Hypothalamus (tissue), 51 donors: Measurements from ENCODE around the gene KCNF1.

ENCODE experiments used
- DNase-seq, 51 donors: peaks; one replicate each; lab custom pipeline; 2025; lab: John Stamatoyannopoulos, UW

KCNF1 gene

GRCh38 chr2:10935953-10936942 lies 24.5 kb downstream of the KCNF1 start:
- peak in 3 of 51 donors; percentile 15 to 75 (median 43) for DNase-seq

- DNase-seq: no peak
Observed at GRCh38 chr2:10939058-10939457, 27.3 kb downstream of the KCNF1 start.

- no peak for DNase-seq
Observed at GRCh38 chr2:10940596-10940995, 28.9 kb downstream of the KCNF1 start.

- no peak for DNase-seq
Observed at GRCh38 chr2:10941383-10941782, 29.6 kb downstream of the KCNF1 start.

GRCh38 chr2:10944799-10945198 lies 33.1 kb downstream of the KCNF1 start:
- DNase-seq: no peak

GRCh38 chr2:10946394-10946793 lies 34.7 kb downstream of the KCNF1 start:
- no peak for DNase-seq

GRCh38 chr2:10947005-10947440 lies 35.3 kb downstream of the KCNF1 start:
- peak in 2 of 51 donors; percentile 32 to 58 for DNase-seq

GRCh38 chr2:10947446-10948187 lies 35.9 kb downstream of the KCNF1 start:
- no peak for DNase-seq

GRCh38 chr2:10948188-10948564 lies 36.4 kb downstream of the KCNF1 start:
- no peak for DNase-seq

GRCh38 chr2:10948606-10949230 lies 37.0 kb downstream of the KCNF1 start:
- DNase-seq: no peak

GRCh38 chr2:10949835-10950234 lies 38.1 kb downstream of the KCNF1 start:
- DNase-seq: no peak

- no peak for DNase-seq
Observed at GRCh38 chr2:10951558-10952414, 40.1 kb downstream of the KCNF1 start.

GRCh38 chr2:10954416-10954815 lies 42.7 kb downstream of the KCNF1 start:
- no peak for DNase-seq

GRCh38 chr2:10954856-10955818 lies 43.4 kb downstream of the KCNF1 start:
- no peak for DNase-seq

GRCh38 chr2:10956006-10956790 lies 44.5 kb downstream of the KCNF1 start:
- DNase-seq: no peak

GRCh38 chr2:10957391-10957790 lies 45.7 kb downstream of the KCNF1 start:
- DNase-seq: no peak

- peak in 4 of 51 donors; percentile 8 to 30 (median 10) for DNase-seq
Observed at GRCh38 chr2:10958452-10958851, 46.7 kb downstream of the KCNF1 start.
